Measurements from ENCODE around the gene DGAT2. TPM values are rescaled to one million over a fixed set of nuclear protein-coding genes. Genes with fewer than 3 reads are reported as not detected.

Gene DGAT2
- total RNA-seq, 1 experiment from 2014 or later = 75.8 TPM

DNA sequence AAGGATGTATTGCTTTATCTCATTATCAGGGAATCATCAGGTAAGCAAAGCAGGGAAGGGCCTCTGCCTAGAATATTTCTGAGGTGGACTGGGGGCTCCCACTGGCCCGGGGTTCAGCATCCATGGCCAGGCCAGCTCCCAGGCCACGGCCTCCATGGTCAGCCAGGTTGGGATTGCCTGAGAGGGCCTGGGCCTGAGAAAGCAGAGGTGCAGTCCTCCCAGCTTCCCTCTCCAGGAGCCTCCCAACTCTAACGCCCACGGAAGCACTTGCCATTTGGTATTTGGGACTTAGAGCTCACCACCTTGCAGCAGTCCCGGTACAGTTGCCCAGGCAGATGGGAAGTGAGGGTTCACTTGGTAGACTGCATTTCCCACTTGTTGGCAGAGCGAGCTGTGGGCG is 12.7 kb downstream of the DGAT2 start:
- Mint-ChIP-seq H3K9me3 (ENCODE audit: unreplicated experiment) (no peaks in the 10 kb centered on the region), H3K27ac (ENCODE audit: unreplicated experiment) (no peak overlapping the region), H3K36me3 (ENCODE audit: insufficient read depth, unreplicated experiment) (peaks cover 6% of the 10 kb centered on the region), H3K4me3 (ENCODE audit: unreplicated experiment) (no peak overlapping the region), H3K4me1 (ENCODE audit: low read depth, unreplicated experiment) (peaks cover 53% of the 10 kb centered on the region), H3K27me3 (ENCODE audit: insufficient read depth, unreplicated experiment) (no peaks in the 10 kb centered on the region)
- intact Hi-C loops (cut with micrococcal nuclease; ENCODE audit: unreplicated experiment) = no loop called here
- POLR2A ChIA-PET = no interaction called here
- TF ChIP-seq, protein P1, sequence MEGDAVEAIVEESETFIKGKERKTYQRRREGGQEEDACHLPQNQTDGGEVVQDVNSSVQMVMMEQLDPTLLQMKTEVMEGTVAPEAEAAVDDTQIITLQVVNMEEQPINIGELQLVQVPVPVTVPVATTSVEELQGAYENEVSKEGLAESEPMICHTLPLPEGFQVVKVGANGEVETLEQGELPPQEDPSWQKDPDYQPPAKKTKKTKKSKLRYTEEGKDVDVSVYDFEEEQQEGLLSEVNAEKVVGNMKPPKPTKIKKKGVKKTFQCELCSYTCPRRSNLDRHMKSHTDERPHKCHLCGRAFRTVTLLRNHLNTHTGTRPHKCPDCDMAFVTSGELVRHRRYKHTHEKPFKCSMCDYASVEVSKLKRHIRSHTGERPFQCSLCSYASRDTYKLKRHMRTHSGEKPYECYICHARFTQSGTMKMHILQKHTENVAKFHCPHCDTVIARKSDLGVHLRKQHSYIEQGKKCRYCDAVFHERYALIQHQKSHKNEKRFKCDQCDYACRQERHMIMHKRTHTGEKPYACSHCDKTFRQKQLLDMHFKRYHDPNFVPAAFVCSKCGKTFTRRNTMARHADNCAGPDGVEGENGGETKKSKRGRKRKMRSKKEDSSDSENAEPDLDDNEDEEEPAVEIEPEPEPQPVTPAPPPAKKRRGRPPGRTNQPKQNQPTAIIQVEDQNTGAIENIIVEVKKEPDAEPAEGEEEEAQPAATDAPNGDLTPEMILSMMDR (IDR thresholded peaks at IDR 0.05; ENCODE audit: insufficient read depth in 1 of 2, low read depth in 1 of 2, low read length in 1 of 2, severe bottlenecking in 1 of 2, unreplicated experiment in 1 of 2) = no peak
- Histone ChIP-seq H3K9me3 (no peaks in the 10 kb centered on the region), H3K36me3 (ENCODE audit: control insufficient read depth, insufficient read depth, low read length) (peaks cover 9% of the 10 kb centered on the region), H3K4me1 (peaks cover 54% of the 10 kb centered on the region), H3K27me3 (replicated peaks; ENCODE audit: control insufficient read depth, insufficient read depth, low read length) (no peaks in the 10 kb centered on the region), H3K4me3 (ENCODE audit: low read depth, low read length) (no peak overlapping the region)
- DNase-seq = no peak
- BruUV-seq (replicated peaks) = no TSS peak
- CTCF ChIA-PET = interaction anchor here (0.6 kb wide), 1 partner anchor 60 kb away, joined by 3 read pairs; no protein-coding TSS in a partner anchor

DNA sequence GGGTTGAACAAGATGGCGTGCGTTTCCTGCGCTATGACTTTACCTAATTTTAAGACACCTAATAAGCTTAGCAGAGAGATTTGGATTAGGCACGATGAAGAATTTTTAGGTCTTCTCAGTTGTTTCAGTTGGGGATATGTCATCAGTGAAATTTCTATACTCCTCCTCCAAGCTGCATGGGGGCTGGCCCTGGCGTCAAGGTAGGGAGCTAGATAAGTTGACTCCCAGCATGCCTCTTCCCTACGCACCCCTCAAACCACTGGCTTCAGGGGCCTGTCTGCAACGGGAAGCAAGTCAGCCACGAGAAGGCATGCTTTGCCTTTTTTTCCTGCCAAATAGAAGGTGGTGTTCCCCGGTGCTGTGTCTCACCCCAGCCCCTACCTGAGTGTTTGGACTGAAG is 13.3 kb downstream of the DGAT2 start:
- ChIA-PET CTCF (interaction anchor here (1.0 kb wide), 1 partner anchor 12 kb away, joined by 7 read pairs; no protein-coding TSS in a partner anchor), POLR2A (no interaction called here)
- no peaks in the 10 kb centered on the region for H3K9me3 Mint-ChIP-seq (ENCODE audit: unreplicated experiment)
- Histone ChIP-seq H3K9me3 (no peaks in the 10 kb centered on the region), H3K4me3 (ENCODE audit: low read depth, low read length) (no peak overlapping the region), H3K27me3 (replicated peaks; ENCODE audit: control insufficient read depth, insufficient read depth, low read length) (no peaks in the 10 kb centered on the region), H3K4me1 (peaks cover 60% of the 10 kb centered on the region), H3K36me3 (ENCODE audit: control insufficient read depth, insufficient read depth, low read length) (peaks cover 5% of the 10 kb centered on the region; the same call in 1 of the 2 replicates)
- H3K36me3 Mint-ChIP-seq (ENCODE audit: insufficient read depth, unreplicated experiment) = peaks cover 10% of the 10 kb centered on the region
- no peak overlapping the region for H3K4me3 Mint-ChIP-seq (ENCODE audit: unreplicated experiment)
- BruUV-seq (replicated peaks) = no TSS peak
- intact Hi-C loops (cut with micrococcal nuclease; ENCODE audit: unreplicated experiment) = no loop called here
- H3K27me3 Mint-ChIP-seq (ENCODE audit: insufficient read depth, unreplicated experiment) = no peaks in the 10 kb centered on the region
- DNase-seq = no peak
- no peak overlapping the region for H3K27ac Mint-ChIP-seq (ENCODE audit: unreplicated experiment)
- TF ChIP-seq, protein P1 (IDR thresholded peaks at IDR 0.05; ENCODE audit: insufficient read depth in 1 of 2, low read depth in 1 of 2, low read length in 1 of 2, severe bottlenecking in 1 of 2, unreplicated experiment in 1 of 2) = no peak
- H3K4me1 Mint-ChIP-seq (ENCODE audit: low read depth, unreplicated experiment) = peaks cover 58% of the 10 kb centered on the region

DNA sequence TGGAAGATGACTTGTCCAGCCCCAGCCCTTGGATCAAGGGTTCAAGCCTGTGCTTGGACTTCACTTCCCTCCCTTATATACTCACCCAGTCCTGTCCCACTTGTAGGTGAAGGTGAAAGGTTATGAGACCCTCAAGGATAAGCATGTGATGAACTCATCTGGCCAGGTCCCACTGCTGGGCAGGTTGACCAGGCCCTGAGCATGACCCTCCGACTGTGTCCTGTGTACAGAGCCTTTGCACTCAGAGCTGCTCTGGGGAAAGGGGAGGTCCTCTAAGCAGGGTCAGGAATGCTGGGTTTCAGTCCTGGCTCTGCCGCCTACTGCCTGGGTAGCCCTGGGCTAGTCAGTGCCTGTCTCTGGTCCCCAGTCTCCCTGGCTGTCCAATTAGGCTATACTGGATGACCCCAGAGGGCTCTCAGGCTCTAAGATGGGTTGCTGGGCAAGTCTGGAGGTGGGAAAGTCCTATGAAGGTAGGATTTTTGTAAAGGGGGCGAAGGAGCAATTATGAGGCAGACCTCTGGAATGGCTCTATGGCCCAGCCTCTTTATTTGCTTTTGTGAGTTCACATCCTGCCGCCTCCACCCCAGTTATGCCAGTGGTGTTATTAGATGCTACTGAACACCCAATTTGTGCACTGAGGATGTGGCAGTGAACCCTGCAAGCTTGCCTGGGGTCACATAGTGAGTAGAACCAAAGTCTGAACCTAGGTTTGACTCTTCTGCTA is 14.1 kb downstream of the DGAT2 start:
- intact Hi-C loops (cut with micrococcal nuclease; ENCODE audit: unreplicated experiment) = no loop called here
- H3K4me3 Mint-ChIP-seq (ENCODE audit: unreplicated experiment) = no peak overlapping the region
- BruUV-seq (replicated peaks) = no TSS peak
- no peaks in the 10 kb centered on the region for H3K9me3 Mint-ChIP-seq (ENCODE audit: unreplicated experiment)
- H3K36me3 Mint-ChIP-seq (ENCODE audit: insufficient read depth, unreplicated experiment) = peaks cover 10% of the 10 kb centered on the region
- H3K4me3 ChIP-seq (ENCODE audit: low read depth, low read length) = no peak overlapping the region
- peaks cover 7% of the 10 kb centered on the region; the same call in 1 of the 2 replicates for H3K36me3 ChIP-seq (ENCODE audit: control insufficient read depth, insufficient read depth, low read length)
- peaks cover 68% of the 10 kb centered on the region for H3K4me1 ChIP-seq
- no peaks in the 10 kb centered on the region for H3K9me3 ChIP-seq
- H3K27ac Mint-ChIP-seq (ENCODE audit: unreplicated experiment) = peak overlapping the region; percentile 77
- peaks cover 64% of the 10 kb centered on the region for H3K4me1 Mint-ChIP-seq (ENCODE audit: low read depth, unreplicated experiment)
- no peak for DNase-seq
- ChIA-PET POLR2A (no interaction called here), CTCF (interaction anchor here (1.0 kb wide), 1 partner anchor 13 kb away, joined by 7 read pairs; no protein-coding TSS in a partner anchor)
- H3K27me3 Mint-ChIP-seq (ENCODE audit: insufficient read depth, unreplicated experiment) = no peaks in the 10 kb centered on the region
- H3K27me3 ChIP-seq (replicated peaks; ENCODE audit: control insufficient read depth, insufficient read depth, low read length) = no peaks in the 10 kb centered on the region
- TF ChIP-seq, protein P1 (IDR thresholded peaks at IDR 0.05; ENCODE audit: insufficient read depth in 1 of 2, low read depth in 1 of 2, low read length in 1 of 2, severe bottlenecking in 1 of 2, unreplicated experiment in 1 of 2) = no peak

Measured in Caco-2 (cell line).